ENCODE results near the gene NEDD4L.

DNA sequence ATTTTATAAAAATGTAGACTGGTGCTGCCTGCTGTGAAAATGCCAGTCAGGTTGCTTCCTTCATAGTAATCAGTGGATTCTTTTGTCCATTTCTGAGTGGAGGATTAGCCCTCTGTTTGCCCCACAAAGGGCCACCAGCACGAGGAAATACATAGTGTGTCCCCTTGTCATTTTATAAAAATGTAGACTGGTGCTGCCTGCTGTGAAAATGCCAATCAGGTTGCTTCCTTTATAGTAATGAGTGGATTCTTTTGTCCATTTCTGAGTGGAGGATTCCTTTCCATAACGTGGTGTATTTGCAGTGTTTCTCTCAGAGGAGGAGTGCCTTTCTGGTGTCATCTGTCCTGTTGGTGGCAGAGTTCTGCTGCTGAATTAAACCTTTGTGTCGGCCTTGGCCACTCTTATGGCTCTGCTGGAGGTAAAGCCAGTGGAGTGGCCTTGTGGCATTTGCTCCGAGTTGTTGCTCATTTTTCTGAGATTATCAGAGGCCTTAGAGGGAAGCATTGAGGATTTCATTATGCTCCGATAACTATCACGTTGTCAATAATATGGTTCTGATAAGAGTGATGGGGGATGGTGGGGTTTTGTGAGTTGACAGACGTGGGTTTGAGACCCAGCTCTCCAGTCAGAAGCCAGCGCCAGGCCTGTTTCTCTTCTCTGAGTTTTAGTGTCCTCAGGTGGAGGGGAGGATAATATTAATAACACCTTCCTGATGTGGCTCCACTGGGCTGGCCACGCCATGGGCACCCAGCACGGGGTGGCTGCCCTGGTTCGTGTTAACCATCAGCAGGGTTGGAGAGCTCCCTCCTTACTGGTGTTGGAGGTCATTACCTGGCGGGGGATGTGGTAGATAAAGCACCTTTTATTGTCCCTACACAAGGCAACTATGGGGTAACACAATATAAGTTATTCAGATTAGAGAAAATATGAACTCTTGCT lies 96.6 kb downstream of the NEDD4L start:
- TF ChIP-seq, protein P1, sequence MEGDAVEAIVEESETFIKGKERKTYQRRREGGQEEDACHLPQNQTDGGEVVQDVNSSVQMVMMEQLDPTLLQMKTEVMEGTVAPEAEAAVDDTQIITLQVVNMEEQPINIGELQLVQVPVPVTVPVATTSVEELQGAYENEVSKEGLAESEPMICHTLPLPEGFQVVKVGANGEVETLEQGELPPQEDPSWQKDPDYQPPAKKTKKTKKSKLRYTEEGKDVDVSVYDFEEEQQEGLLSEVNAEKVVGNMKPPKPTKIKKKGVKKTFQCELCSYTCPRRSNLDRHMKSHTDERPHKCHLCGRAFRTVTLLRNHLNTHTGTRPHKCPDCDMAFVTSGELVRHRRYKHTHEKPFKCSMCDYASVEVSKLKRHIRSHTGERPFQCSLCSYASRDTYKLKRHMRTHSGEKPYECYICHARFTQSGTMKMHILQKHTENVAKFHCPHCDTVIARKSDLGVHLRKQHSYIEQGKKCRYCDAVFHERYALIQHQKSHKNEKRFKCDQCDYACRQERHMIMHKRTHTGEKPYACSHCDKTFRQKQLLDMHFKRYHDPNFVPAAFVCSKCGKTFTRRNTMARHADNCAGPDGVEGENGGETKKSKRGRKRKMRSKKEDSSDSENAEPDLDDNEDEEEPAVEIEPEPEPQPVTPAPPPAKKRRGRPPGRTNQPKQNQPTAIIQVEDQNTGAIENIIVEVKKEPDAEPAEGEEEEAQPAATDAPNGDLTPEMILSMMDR (tag by site-specific recombination; IDR thresholded peaks at IDR 0.05) = peak; percentile 45
- TF ChIP-seq, protein P2, sequence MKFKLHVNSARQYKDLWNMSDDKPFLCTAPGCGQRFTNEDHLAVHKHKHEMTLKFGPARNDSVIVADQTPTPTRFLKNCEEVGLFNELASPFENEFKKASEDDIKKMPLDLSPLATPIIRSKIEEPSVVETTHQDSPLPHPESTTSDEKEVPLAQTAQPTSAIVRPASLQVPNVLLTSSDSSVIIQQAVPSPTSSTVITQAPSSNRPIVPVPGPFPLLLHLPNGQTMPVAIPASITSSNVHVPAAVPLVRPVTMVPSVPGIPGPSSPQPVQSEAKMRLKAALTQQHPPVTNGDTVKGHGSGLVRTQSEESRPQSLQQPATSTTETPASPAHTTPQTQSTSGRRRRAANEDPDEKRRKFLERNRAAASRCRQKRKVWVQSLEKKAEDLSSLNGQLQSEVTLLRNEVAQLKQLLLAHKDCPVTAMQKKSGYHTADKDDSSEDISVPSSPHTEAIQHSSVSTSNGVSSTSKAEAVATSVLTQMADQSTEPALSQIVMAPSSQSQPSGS (tag by site-specific recombination; IDR thresholded peaks at IDR 0.05; ENCODE audit: low read depth) = no peak
- TF ChIP-seq ZNF629 (tag by site-specific recombination; IDR thresholded peaks at IDR 0.05) (no peak), MZF1 (tag by site-specific recombination; IDR thresholded peaks at IDR 0.05; ENCODE audit: borderline replicate concordance) (no peak), ZBTB1 (tag by site-specific recombination; IDR thresholded peaks at IDR 0.05) (no peak), ZBTB8A (tag by site-specific recombination; IDR thresholded peaks at IDR 0.05) (no peak), REPIN1 (tag by site-specific recombination; IDR thresholded peaks at IDR 0.05; ENCODE audit: low read depth) (no peak), ZNF146 (tag by site-specific recombination; IDR thresholded peaks at IDR 0.05) (no peak), ZNF561 (tag by site-specific recombination; IDR thresholded peaks at IDR 0.05; ENCODE audit: borderline replicate concordance) (no peak), ZBTB7A (tag by site-specific recombination; IDR thresholded peaks at IDR 0.05; ENCODE audit: low read depth) (no peak)
- TF ChIP-seq, protein P3, sequence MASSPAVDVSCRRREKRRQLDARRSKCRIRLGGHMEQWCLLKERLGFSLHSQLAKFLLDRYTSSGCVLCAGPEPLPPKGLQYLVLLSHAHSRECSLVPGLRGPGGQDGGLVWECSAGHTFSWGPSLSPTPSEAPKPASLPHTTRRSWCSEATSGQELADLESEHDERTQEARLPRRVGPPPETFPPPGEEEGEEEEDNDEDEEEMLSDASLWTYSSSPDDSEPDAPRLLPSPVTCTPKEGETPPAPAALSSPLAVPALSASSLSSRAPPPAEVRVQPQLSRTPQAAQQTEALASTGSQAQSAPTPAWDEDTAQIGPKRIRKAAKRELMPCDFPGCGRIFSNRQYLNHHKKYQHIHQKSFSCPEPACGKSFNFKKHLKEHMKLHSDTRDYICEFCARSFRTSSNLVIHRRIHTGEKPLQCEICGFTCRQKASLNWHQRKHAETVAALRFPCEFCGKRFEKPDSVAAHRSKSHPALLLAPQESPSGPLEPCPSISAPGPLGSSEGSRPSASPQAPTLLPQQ (tag by site-specific recombination; IDR thresholded peaks at IDR 0.05) = no peak
- TF ChIP-seq, protein P4, sequence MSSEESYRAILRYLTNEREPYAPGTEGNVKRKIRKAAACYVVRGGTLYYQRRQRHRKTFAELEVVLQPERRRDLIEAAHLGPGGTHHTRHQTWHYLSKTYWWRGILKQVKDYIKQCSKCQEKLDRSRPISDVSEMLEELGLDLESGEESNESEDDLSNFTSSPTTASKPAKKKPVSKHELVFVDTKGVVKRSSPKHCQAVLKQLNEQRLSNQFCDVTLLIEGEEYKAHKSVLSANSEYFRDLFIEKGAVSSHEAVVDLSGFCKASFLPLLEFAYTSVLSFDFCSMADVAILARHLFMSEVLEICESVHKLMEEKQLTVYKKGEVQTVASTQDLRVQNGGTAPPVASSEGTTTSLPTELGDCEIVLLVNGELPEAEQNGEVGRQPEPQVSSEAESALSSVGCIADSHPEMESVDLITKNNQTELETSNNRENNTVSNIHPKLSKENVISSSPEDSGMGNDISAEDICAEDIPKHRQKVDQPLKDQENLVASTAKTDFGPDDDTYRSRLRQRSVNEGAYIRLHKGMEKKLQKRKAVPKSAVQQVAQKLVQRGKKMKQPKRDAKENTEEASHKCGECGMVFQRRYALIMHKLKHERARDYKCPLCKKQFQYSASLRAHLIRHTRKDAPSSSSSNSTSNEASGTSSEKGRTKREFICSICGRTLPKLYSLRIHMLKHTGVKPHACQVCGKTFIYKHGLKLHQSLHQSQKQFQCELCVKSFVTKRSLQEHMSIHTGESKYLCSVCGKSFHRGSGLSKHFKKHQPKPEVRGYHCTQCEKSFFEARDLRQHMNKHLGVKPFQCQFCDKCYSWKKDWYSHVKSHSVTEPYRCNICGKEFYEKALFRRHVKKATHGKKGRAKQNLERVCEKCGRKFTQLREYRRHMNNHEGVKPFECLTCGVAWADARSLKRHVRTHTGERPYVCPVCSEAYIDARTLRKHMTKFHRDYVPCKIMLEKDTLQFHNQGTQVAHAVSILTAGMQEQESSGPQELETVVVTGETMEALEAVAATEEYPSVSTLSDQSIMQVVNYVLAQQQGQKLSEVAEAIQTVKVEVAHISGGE (tag by site-specific recombination; conservative IDR thresholded peaks at IDR 0.05; ENCODE audit: low read depth) = no peak
- TF ChIP-seq, protein P5, sequence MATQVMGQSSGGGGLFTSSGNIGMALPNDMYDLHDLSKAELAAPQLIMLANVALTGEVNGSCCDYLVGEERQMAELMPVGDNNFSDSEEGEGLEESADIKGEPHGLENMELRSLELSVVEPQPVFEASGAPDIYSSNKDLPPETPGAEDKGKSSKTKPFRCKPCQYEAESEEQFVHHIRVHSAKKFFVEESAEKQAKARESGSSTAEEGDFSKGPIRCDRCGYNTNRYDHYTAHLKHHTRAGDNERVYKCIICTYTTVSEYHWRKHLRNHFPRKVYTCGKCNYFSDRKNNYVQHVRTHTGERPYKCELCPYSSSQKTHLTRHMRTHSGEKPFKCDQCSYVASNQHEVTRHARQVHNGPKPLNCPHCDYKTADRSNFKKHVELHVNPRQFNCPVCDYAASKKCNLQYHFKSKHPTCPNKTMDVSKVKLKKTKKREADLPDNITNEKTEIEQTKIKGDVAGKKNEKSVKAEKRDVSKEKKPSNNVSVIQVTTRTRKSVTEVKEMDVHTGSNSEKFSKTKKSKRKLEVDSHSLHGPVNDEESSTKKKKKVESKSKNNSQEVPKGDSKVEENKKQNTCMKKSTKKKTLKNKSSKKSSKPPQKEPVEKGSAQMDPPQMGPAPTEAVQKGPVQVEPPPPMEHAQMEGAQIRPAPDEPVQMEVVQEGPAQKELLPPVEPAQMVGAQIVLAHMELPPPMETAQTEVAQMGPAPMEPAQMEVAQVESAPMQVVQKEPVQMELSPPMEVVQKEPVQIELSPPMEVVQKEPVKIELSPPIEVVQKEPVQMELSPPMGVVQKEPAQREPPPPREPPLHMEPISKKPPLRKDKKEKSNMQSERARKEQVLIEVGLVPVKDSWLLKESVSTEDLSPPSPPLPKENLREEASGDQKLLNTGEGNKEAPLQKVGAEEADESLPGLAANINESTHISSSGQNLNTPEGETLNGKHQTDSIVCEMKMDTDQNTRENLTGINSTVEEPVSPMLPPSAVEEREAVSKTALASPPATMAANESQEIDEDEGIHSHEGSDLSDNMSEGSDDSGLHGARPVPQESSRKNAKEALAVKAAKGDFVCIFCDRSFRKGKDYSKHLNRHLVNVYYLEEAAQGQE (tag by site-specific recombination; IDR thresholded peaks at IDR 0.05) = no peak
